LNCaP clone FGC (cell line): Measurements from ENCODE around the gene KLHL8.
"Not testable (repeated sequence)": the region's sequence is repeated elsewhere in the genome, so short reads cannot be mapped to it uniquely, and the experiment has no call there.

Experiments
- DNase-seq: peaks from one replicate; pipeline ENCODE4 v3.0.0-alpha.2; 2011; ENCODE audit warnings: low read depth
- H3K4me3 ChIP-seq: 2 replicates; pipeline ENCODE4 v1.5.1; 2011; ENCODE audit warnings: mild to moderate bottlenecking, low read depth, low read length, control low read depth
- CTCF ChIP-seq: IDR thresholded peaks from 2 replicates; pipeline ENCODE4 v1.5.1; 2012; ENCODE audit warnings: mild to moderate bottlenecking; ENCODE audit not compliant: control insufficient read depth, insufficient read depth; ENCODE audit errors: extremely low read depth

The KLHL8 gene

GRCh38 chr4:87229979-87230378 lies 9.6 kb upstream of the KLHL8 start:
- H3K4me3 ChIP-seq = no peak overlapping the region
- no peak for TF ChIP-seq CTCF
- DNase-seq = no peak

DNA sequence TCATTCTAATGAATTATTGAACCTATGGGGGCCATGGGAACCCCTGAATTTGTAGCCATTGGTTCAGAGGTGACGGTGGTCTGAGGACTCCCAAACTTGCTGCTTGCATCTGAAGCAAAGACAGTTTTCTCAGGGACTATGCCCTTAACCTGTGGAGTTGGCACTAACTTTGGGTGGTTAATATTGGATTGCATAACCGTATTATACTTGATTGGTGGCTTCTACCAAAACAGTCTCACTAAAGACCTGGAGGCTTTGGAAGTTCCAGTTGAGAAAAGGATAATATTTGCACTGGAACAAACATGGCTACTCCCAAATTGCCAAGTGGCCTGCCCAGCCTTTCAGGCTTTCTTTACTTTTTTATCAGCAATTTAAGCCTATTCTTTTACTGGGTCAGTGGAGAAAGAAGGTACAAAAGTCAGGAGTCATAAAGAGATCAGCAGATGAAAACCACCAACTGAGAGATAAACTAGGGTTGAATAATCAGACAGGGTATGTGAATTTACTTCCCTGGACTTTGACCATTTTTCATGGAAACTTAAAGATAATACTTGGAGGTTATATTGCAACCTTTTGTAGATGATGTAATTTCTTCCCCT lies 7.9 kb upstream of the KLHL8 start:
- no peak for DNase-seq
- no peak for TF ChIP-seq CTCF
- no peak overlapping the region for H3K4me3 ChIP-seq

DNA sequence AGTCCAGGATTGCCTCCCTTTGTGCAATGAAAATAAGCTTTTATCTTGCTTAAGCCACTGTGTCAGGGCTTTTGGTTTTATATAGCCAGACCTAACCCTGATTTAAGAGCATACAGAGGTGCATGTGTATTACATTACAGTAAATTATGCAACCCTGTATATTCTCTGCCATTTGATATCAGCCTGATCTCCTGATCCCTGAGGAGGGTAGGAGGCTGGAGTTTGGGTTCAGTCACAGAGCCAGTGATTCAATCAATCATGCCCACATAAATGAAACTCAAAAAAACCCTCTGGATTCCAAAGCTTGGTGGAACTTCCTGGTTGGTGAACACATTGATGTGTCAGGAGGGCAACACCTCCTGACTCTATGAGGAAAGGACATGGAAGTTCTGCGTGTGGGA lies 7.3 kb upstream of the KLHL8 start:
- H3K4me3 ChIP-seq = no peak overlapping the region
- DNase-seq = no peak
- no peak for TF ChIP-seq CTCF

DNA sequence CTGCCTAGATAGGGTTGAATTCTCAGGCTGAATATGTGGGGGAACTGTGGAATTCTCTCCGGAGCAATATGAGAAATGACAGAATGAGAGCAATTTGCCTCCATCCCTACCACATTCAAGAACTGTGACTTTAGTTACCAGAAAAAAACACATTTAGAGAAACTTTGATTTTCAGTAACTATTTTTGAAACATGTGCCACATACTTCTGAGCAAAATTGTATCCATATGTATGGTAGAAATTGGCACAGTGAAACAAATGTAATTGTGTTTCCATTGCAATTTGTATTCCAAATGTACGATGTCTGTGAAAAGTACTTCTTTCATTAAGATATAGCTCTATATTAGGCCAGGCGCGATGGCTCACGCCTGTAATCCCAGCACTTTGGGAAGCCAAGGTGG lies 5.5 kb upstream of the KLHL8 start:
- no peak for TF ChIP-seq CTCF
- H3K4me3 ChIP-seq = no peak overlapping the region

DNA sequence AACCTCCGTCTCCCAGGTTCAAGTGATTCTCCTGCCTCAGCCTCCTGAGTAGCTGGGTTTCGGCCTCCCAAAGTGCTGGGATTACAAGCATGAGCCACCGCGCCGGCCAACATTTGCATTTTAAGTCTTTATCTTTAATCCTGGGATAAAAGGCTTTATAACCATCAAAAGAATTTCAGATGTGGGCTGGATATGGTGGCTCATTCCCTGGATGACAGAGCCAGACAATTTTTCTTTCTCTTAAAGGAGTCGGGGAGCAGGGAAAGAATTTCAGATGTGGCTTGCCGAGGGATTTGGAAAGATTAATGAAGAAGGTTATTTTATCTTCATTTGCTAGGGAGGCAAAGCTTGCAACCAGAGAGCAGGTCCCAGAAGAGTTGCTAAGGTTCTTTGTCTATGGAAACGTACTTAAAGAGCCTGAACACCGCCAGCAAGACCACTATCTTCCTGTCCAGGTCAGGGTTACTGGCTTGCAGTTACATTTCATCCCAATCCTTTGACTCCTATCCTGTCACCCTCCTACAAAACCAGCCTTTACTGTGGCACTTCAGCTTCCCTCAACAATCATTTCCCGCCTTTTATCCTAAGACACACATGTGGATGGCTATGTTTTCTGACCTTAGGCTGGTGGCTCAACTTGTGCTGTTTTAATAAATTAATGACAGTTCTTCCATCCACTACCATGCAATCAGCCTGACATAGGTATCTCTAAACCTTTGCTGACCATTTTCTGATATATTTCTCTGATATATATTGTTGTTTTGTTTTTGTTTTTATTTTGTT lies 3.9 kb upstream of the KLHL8 start:
- TF ChIP-seq CTCF = no peak
- no peak for DNase-seq
- no peak overlapping the region for H3K4me3 ChIP-seq

More for the DNA sequence above, 5.5 kb upstream of the KLHL8 start:
- DNase-seq = no peak

DNA sequence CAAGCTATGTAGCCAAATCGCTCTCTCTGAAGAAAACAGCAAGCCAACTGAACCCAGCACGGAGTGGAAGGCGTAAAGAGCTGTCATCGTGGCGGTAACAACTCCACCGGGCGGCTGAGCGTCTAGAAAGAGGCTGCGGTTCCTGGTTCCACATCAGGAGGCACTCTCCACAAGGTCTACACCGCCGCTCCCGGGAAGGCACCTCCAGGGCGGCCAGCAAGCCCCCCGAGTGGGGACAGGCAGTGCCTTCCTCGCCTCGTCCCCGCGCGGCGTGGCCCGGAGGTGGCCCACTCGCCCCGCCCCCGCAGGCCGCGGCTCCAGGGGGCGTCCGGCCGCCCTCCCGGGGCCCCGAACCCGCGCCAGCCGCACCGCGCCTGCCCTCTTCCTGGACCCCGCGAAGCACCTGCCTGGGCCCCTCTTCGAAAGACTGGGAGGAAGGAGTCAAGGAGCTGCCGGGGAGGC lies 755 bp downstream of the KLHL8 start:
- no peak for DNase-seq
- TF ChIP-seq CTCF = peak; percentile 34
- peak overlapping the region; percentile 82 for H3K4me3 ChIP-seq

GRCh38 chr4:87217235-87217763 lies 3.1 kb downstream of the KLHL8 start:
- not testable (repeated sequence) for DNase-seq, H3K4me3 ChIP-seq
